ENCODE measurements around the gene GJB5. TPM values are rescaled to one million over a fixed set of nuclear protein-coding genes. Genes with fewer than 3 reads are reported as not detected.

Gene GJB5
- total RNA-seq, 5 donors from 2014 or later (not counting 1 experiment from before 2014, with no cell fraction given) = not detected

GRCh38 chr1:34787461-34788420, 32.9 kb downstream of the GJB5 start:
- Mint-ChIP-seq H3K9me3 (no peaks in the 10 kb centered on the region), H3K4me3 (no peak overlapping the region), H3K4me1 (peaks cover 7 to 13% (median 10%) of the 10 kb centered on the region in 3 donors), H3K36me3 (no peaks in the 10 kb centered on the region), H3K27ac (no peak overlapping the region), H3K27me3 (peaks cover 43 to 47% of the 10 kb centered on the region in 2 donors)
- Histone ChIP-seq H3K4me1 (ENCODE audit: control insufficient read depth in 1 of 2, extremely low read depth in 1 of 2, insufficient read depth in 2 of 2, low read length in 2 of 2) (peaks cover 0 to 9% of the 10 kb centered on the region in 2 experiments), H3K27ac (ENCODE audit: low read length) (no peak overlapping the region), H3K9me3 (no peaks in the 10 kb centered on the region), H3K36me3 (ENCODE audit: control insufficient read depth in 2 of 2, extremely low read depth in 1 of 2, insufficient read depth in 1 of 2, low read length in 1 of 2) (no peaks in the 10 kb centered on the region), H3K27me3 (replicated peaks in 1 of 2; ENCODE audit: control insufficient read depth in 2 of 2, extremely low read depth in 1 of 2, insufficient read depth in 2 of 2, low read length in 1 of 2) (peaks cover 0 to 75% of the 10 kb centered on the region in 2 experiments), H3K4me3 (ENCODE audit: control insufficient read depth in 1 of 2, extremely low read depth in 1 of 2, low read length in 1 of 2) (no peak overlapping the region)
- DNase-seq = no peak
- ChIA-PET CTCF (interaction anchor here in 1 of 2 donors (0.7 kb wide), 1 partner anchor 961 kb away, joined by 3 read pairs; no protein-coding TSS in a partner anchor), POLR2A (no interaction called here)
- no peak for ATAC-seq (replicated peaks in 1 of 4)
- WGBS (ENCODE audit: insufficient coverage) = 70% methylated on average over 2 of the region's 9 CpGs

GRCh38 chr1:34790985-34791384, 36.1 kb downstream of the GJB5 start:
- Mint-ChIP-seq H3K4me1 (peaks cover 7 to 13% (median 10%) of the 10 kb centered on the region in 3 donors), H3K36me3 (no peaks in the 10 kb centered on the region), H3K27ac (no peak overlapping the region), H3K4me3 (no peak overlapping the region), H3K27me3 (peaks cover 25 to 33% of the 10 kb centered on the region in 2 donors), H3K9me3 (no peaks in the 10 kb centered on the region)
- ChIA-PET POLR2A (no interaction called here), CTCF (interaction anchor here in 1 of 2 donors (1.0 kb wide), 1 partner anchor 61 kb away, joined by 3 read pairs; no protein-coding TSS in a partner anchor)
- DNase-seq = no peak
- H3K9me3 ChIP-seq = no peaks in the 10 kb centered on the region
- ATAC-seq (replicated peaks in 1 of 4) = no peak
- peaks cover 0 to 68% of the 10 kb centered on the region in 2 experiments for H3K27me3 ChIP-seq (replicated peaks in 1 of 2; ENCODE audit: control insufficient read depth in 2 of 2, extremely low read depth in 1 of 2, insufficient read depth in 2 of 2, low read length in 1 of 2)
- no peak overlapping the region for H3K4me3 ChIP-seq (ENCODE audit: control insufficient read depth in 1 of 2, extremely low read depth in 1 of 2, low read length in 1 of 2)
- no peaks in the 10 kb centered on the region for H3K36me3 ChIP-seq (ENCODE audit: control insufficient read depth in 2 of 2, extremely low read depth in 1 of 2, insufficient read depth in 1 of 2, low read length in 1 of 2)
- no peak overlapping the region for H3K27ac ChIP-seq (ENCODE audit: low read length)
- 74% methylated on average over 3 of the region's 6 CpGs for WGBS (ENCODE audit: insufficient coverage)
- H3K4me1 ChIP-seq (ENCODE audit: control insufficient read depth in 1 of 2, extremely low read depth in 1 of 2, insufficient read depth in 2 of 2, low read length in 2 of 2) = peaks cover 0 to 13% of the 10 kb centered on the region in 2 experiments

GRCh38 chr1:34792424-34792823, 37.6 kb downstream of the GJB5 start:
- H3K4me3 Mint-ChIP-seq = peak overlapping the region; percentile 31 to 61 (median 57)
- peaks cover 5 to 7% (median 6%) of the 10 kb centered on the region in 3 donors for H3K4me1 Mint-ChIP-seq

GRCh38 chr1:34792868-34793727, 38.3 kb downstream of the GJB5 start, which contains the start of gene GJA4:
Gene GJA4 (plus strand): TSS chr1:34792999. CDS start chr1:34794214, 1,215 bp downstream.
- no peak for DNase-seq
- no peaks in the 10 kb centered on the region for H3K9me3 Mint-ChIP-seq
- H3K4me3 Mint-ChIP-seq = peak within 1 kb of the TSS; percentile 31 to 61 (median 57)
- WGBS (ENCODE audit: insufficient coverage) = 11% methylated on average over 30 of the region's 45 CpGs
- H3K36me3 Mint-ChIP-seq = no peaks in the 10 kb centered on the region
- no peak within 1 kb of the TSS for H3K27ac Mint-ChIP-seq
- H3K4me3 ChIP-seq (ENCODE audit: control insufficient read depth in 1 of 2, extremely low read depth in 1 of 2, low read length in 1 of 2) = no peak within 1 kb of the TSS
- H3K9me3 ChIP-seq = no peaks in the 10 kb centered on the region
- no peaks in the 10 kb centered on the region for H3K36me3 ChIP-seq (ENCODE audit: control insufficient read depth in 2 of 2, extremely low read depth in 1 of 2, insufficient read depth in 1 of 2, low read length in 1 of 2)
- POLR2A ChIA-PET = no interaction called here
- H3K27me3 ChIP-seq (replicated peaks in 1 of 2; ENCODE audit: control insufficient read depth in 2 of 2, extremely low read depth in 1 of 2, insufficient read depth in 2 of 2, low read length in 1 of 2) = peaks cover 0 to 52% of the 10 kb centered on the region in 2 experiments
- ATAC-seq (replicated peaks in 1 of 4) = peak; percentile 32 to 54 (median 46)
- CTCF ChIA-PET = no interaction called here
- peaks cover 5 to 7% (median 6%) of the 10 kb centered on the region in 3 donors for H3K4me1 Mint-ChIP-seq
- H3K27ac ChIP-seq (ENCODE audit: low read length) = no peak within 1 kb of the TSS
- peaks cover 0 to 9% of the 10 kb centered on the region in 2 experiments for H3K4me1 ChIP-seq (ENCODE audit: control insufficient read depth in 1 of 2, extremely low read depth in 1 of 2, insufficient read depth in 2 of 2, low read length in 2 of 2)
- peaks cover 21 to 22% of the 10 kb centered on the region in 2 donors for H3K27me3 Mint-ChIP-seq

More at GRCh38 chr1:34792424-34792823, 37.6 kb downstream of the GJB5 start:
- peaks cover 23 to 24% of the 10 kb centered on the region in 2 donors for H3K27me3 Mint-ChIP-seq
- H3K27ac Mint-ChIP-seq = no peak overlapping the region
- DNase-seq (no peak), ATAC-seq (replicated peaks in 1 of 4) (no peak)
- H3K27me3 ChIP-seq (replicated peaks in 1 of 2; ENCODE audit: control insufficient read depth in 2 of 2, extremely low read depth in 1 of 2, insufficient read depth in 2 of 2, low read length in 1 of 2) = peaks cover 0 to 53% of the 10 kb centered on the region in 2 experiments
- WGBS (ENCODE audit: insufficient coverage) = 84% methylated on average over 7 of the region's 10 CpGs
- H3K36me3 ChIP-seq (ENCODE audit: control insufficient read depth in 2 of 2, extremely low read depth in 1 of 2, insufficient read depth in 1 of 2, low read length in 1 of 2) = no peaks in the 10 kb centered on the region
- H3K9me3 Mint-ChIP-seq = no peaks in the 10 kb centered on the region
- peaks cover 0 to 9% of the 10 kb centered on the region in 2 experiments for H3K4me1 ChIP-seq (ENCODE audit: control insufficient read depth in 1 of 2, extremely low read depth in 1 of 2, insufficient read depth in 2 of 2, low read length in 2 of 2)
- H3K9me3 ChIP-seq = no peaks in the 10 kb centered on the region
- H3K27ac ChIP-seq (ENCODE audit: low read length) = no peak overlapping the region
- POLR2A ChIA-PET = no interaction called here
- H3K36me3 Mint-ChIP-seq = no peaks in the 10 kb centered on the region
- H3K4me3 ChIP-seq (ENCODE audit: control insufficient read depth in 1 of 2, extremely low read depth in 1 of 2, low read length in 1 of 2) = no peak overlapping the region
- CTCF ChIA-PET = no interaction called here

- no peaks in the 10 kb centered on the region for H3K36me3 Mint-ChIP-seq
- peaks cover 18 to 22% of the 10 kb centered on the region in 2 donors for H3K27me3 Mint-ChIP-seq
- Histone ChIP-seq H3K36me3 (ENCODE audit: control insufficient read depth in 2 of 2, extremely low read depth in 1 of 2, insufficient read depth in 1 of 2, low read length in 1 of 2) (no peaks in the 10 kb centered on the region), H3K27ac (ENCODE audit: low read length) (no peak overlapping the region), H3K27me3 (replicated peaks in 1 of 2; ENCODE audit: control insufficient read depth in 2 of 2, extremely low read depth in 1 of 2, insufficient read depth in 2 of 2, low read length in 1 of 2) (peaks cover 0 to 45% of the 10 kb centered on the region in 2 experiments), H3K9me3 (no peaks in the 10 kb centered on the region), H3K4me1 (ENCODE audit: control insufficient read depth in 1 of 2, extremely low read depth in 1 of 2, insufficient read depth in 2 of 2, low read length in 2 of 2) (peaks cover 0 to 9% of the 10 kb centered on the region in 2 experiments), H3K4me3 (ENCODE audit: control insufficient read depth in 1 of 2, extremely low read depth in 1 of 2, low read length in 1 of 2) (no peak overlapping the region)
- ChIA-PET CTCF (interaction anchor here in 1 of 2 donors (0.6 kb wide), 1 partner anchor 932 kb away, joined by 3 read pairs; no protein-coding TSS in a partner anchor), POLR2A (no interaction called here)
- peaks cover 5 to 7% (median 6%) of the 10 kb centered on the region in 3 donors for H3K4me1 Mint-ChIP-seq
- no peak overlapping the region for H3K27ac Mint-ChIP-seq
- ATAC-seq (replicated peaks in 1 of 4) (no peak), DNase-seq (no peak)
- WGBS (ENCODE audit: insufficient coverage) = 92% methylated on average over 38 of the region's 40 CpGs
- no peaks in the 10 kb centered on the region for H3K9me3 Mint-ChIP-seq
- peak overlapping the region in 1 of 3 donors; percentile 31 for H3K4me3 Mint-ChIP-seq
These were observed 39.3 kb downstream of the GJB5 start for GRCh38 chr1:34794001-34794789.

Data from T-cell (primary cell).